CD4-positive, alpha-beta T cell treated with Interleukin-6 at 100 ng/mL for 8 hours (primary cell): ENCODE measurements around the gene TOR4A.
"Not testable (repeated sequence)": the region's sequence is repeated elsewhere in the genome, so short reads cannot be mapped to it uniquely, and the experiment has no call there.

Source experiments
- DNase-seq: peaks from one replicate; pipeline ENCODE4 v3.0.0-alpha.2; 2020; ENCODE audit warnings: mixed read lengths, low spot score

The TOR4A gene

DNA sequence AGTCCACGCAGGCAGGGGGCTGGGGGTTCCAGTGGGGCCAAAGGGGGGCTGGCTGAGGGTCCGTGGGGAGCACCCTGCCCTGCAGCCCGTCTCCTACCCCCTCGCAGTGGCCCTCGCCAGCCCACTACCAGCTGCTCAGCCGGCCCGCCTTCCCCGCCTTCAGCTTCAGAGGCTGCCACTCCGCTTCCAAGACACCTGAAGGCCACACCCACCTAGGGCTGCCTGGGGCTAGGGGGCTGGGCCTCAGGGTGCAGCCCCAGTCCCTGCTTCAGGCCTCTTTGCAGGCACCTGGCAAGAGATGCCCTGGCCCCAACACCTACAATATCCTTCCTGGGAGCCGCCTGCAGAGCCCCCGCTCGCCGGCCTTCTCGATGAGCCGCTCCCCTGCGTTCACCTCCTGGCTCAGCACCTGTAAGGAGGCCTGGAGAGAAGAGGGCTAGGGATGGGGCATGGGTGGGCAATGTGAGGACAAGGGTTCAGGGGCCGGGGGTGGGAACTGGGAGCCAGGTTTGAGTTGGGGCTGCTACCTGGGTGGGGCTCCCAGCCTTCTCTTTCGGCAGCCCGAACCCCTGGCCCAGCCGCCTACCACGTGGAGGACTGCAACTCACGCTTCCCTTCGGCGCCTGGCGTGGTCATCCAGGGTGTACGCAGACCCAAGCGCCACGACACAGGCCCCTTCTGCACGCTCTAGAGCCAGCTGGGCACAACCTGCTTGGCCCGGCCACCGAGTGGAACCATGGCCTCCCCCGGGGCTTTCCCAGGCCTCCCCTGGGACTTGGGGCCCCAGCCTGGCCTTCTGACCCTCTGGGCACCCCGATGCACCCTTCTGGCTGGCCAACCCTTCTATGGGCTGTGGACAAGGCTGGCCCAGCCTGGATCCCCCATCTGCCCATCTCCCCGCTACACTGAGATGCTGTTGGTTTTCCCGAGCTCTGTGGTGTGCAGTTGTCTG is 24.7 kb upstream of the TOR4A start:
- no peak for DNase-seq

DNA sequence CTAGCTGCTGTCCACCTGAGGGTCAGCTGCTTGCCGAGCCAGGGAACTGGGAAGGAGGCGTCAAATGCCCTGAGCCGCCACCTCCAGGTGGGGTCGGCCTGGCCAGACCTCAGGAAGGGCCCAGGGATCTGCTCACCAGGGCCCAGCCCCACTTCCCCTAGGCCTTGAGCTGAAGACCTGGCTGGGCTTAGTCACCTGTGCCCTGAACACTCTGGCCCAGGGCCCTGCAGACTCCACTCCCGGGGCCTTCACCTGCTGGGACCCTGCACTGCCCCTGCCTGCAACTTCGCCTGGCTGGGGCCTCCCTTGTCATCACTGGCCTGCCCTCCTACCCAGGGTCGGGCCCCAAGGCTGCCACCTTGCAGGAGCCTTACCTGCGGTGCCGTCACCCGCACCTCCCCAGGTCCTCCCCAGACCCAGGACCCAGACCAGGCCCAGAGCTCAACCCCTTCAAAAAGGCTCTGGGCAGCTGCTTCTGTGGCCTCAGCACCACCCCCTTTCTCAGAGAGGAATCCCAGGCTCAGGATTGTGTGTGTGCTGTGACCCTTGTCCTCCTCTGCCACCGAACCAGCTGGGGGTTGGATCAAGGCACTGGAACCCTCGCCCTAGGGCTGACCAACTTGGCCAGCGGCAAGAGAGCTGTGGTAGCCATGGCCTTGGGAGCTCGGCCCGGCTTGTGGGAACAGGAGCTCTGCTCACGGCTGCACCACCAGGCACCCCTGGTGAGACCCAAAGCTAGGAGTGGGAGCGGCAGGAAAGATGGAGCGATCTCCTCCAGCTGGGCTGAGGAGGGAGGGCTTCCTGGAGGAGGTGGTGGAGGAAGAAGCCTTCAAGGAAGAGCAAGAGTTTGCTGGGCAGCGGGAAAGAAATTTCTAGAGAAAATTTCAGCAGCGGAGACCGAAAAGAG is 23.6 kb upstream of the TOR4A start:
- DNase-seq: no peak

DNA sequence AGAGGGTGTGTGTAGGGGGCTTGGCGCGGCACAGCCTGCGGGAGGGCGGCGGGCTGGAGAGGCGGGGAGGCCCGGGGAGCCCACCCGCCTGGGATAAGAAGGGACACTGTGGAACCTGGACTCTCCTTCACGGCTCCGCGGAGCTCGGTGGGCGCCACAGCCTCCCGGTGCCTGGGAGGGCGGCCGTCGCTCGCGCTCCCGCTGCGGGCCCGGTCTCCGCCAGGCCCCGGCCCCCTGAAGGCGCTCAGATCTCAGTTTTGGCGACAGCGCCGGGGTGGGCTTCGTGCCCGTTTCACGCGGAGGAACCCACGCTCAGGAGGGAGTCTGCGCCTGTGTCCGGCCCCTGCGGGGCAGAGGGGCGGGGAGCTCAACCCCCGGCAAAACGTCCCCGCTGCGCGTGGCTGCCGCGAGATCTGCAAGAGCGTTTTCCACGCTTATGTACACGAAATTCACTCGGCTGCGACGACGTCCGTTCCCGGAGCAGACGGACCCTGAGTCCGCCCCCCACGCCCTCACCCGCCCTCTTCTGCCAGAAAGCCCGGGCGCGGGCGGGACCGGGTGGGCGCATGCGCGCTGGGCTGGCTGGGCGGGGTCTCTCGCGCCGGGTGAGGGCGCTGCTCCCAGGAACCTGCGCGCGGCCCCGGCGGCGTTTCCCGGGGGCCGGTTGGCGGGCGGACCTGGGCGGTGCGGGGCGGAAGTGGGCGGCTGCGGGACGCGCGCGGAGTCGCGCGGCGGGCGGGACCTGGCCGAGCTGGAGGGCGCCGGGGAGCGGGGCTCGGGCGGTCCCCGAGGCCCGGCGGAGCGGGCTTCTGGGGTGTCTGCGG is 22.7 kb upstream of the TOR4A start, which contains the start of gene NELFB:
Gene NELFB, plus strand, starts transcription at position 704 of the 824 bp plus-strand sequence.
- peak; percentile 93 for DNase-seq

DNA sequence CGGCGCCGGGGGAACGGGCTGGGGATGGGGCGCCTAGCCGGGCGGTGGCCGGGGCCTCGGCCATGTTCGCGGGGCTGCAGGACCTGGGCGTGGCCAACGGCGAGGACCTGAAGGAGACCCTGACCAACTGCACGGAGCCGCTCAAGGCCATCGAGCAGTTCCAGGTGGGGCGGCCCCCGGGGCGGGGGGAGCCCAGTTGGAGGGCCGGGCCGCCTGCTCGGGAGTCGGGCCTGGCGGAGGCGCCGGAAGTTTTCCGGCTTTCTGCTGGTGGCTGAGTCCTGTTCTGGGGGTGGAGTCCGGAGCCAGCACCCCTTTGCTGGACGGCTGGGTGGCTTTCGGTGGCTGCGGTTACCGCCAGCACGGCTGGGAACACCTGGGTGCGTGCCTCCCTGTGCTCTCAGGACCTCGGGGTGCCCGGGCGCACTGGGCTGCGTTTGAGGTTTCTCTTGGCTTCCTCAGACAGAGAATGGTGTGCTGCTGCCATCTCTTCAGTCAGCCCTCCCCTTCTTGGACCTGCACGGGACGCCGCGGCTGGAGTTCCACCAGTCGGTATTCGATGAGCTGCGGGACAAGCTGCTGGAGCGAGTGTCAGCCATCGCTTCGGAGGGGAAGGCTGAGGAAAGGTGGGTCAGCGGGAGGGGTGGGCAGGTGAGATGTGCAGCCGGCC is 21.9 kb upstream of the TOR4A start:
- peak; percentile 29 for DNase-seq

DNA sequence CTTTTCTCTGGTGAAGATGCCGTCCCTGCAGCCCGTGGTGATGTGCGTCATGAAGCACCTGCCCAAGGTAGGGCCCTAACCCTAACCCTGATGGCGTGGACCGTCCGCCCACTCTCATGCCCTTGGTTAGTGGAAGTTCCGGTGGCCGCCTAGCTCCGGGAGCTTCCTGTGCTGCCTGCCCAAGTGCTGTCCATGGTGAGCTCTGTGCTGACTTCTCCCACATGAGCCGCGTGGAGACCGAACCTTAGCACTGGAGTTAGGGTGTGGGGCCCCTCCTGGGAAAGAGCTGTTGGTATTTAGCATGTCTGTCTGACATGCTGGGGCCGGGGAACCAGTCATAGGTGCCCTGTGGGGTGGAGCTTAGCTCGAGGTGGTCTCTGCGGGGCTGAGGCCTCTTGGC is 21.2 kb upstream of the TOR4A start:
- no peak for DNase-seq

DNA sequence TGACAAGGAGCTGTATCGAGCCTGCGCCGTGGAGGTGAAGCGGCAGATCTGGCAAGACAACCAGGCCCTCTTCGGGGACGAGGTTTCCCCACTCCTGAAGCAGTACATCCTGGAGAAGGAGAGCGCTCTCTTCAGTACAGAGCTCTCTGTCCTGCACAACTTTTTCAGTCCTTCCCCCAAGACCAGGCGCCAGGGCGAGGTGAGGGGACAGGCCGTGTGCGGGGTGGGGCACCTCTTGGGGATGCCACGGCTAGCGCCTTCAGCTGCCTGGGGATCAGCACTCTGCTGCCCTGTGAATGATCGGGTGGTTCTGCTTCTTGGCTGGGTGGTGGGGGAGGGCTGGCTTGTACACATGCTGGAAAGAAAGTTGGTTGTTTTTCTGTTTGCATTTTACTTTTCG is 20.7 kb upstream of the TOR4A start:
- no peak for DNase-seq

DNA sequence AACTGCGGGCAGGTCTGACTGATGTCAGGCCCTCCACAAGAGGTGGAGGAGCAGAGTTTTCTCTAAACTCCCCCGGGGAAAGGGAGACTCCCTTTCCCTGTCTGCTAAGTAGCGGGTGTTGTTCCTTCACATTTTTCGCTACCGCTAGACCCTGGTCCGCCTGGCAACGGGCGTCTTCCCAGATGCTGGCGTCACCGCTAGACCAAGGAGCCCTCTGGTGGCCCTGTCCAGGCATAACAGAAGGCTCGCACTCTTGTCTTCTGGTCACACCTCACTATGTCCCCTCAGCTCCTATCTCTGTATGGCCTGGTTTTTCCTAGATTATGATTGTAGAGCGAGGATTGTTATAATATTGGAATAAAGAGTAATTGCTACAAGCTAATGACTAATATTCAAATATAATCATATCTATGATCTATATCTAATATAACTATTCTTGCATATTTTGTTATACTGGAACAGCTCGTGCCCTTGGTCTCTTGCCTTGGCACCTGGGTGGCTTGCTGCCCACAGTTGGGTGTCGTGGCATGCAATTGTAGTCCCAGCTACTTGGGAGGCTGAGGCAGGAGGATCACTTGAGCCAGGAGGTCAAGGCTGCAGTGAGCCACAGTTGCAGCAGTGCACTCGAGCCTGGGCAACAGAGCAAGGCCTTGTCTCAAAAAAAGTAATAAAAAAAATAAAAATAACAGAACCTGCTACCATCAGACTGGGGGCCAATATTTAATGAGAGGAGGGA is 15.2 kb upstream of the TOR4A start:
- not testable (repeated sequence) for DNase-seq

DNA sequence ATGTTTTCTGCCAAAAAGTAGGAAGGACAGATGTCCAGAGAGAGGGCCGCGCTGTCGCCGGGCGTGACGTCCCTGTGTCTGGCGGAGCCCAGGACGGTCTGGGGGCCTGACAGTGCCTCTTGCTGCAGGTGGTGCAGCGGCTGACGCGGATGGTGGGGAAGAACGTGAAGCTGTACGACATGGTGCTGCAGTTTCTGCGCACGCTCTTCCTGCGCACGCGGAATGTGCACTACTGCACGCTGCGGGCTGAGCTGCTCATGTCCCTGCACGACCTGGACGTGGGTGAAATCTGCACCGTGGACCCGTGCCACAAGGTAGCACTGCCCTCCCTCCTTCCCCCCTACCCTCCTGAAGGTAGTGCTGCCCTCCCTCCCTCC is 14.6 kb upstream of the TOR4A start:
- no peak for DNase-seq

DNA sequence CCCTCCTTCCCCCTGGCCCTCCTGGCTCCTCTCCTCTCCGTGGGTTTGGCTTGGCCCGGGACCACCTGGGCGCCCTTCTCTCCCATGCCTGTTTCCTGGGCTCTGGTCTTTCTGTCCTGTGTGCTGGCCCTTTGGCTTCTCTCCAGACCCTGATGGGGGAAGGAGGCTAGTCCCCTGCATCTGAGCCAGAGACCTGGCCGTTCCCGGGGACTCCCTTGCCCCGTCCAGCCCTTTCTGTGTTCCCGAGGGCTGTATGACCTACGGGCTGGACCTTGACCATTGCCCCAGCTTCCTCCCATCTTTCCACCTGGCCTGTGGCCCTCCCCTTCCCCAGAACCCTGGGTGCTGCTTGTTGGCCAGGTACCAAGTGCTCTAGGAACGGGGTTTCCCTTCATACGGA is 14.0 kb upstream of the TOR4A start:
- DNase-seq: no peak

DNA sequence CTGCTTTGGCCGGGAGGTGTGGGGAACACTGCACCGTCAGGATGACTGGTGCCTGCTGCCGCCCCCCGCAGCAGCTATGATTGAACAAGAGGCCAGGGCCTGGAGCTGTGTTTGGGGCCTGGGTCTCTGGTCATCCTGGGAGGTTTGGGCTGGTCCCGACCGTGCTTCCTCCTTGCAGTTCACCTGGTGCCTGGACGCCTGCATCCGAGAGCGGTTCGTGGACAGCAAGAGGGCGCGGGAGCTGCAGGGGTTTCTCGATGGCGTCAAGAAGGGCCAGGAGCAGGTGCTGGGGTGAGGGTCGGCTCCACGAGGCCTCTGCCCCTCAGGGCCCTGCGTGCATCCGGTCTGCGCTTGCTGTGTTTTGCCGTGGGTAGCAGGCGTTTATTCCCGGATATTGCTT is 13.5 kb upstream of the TOR4A start:
- no peak for DNase-seq

DNA sequence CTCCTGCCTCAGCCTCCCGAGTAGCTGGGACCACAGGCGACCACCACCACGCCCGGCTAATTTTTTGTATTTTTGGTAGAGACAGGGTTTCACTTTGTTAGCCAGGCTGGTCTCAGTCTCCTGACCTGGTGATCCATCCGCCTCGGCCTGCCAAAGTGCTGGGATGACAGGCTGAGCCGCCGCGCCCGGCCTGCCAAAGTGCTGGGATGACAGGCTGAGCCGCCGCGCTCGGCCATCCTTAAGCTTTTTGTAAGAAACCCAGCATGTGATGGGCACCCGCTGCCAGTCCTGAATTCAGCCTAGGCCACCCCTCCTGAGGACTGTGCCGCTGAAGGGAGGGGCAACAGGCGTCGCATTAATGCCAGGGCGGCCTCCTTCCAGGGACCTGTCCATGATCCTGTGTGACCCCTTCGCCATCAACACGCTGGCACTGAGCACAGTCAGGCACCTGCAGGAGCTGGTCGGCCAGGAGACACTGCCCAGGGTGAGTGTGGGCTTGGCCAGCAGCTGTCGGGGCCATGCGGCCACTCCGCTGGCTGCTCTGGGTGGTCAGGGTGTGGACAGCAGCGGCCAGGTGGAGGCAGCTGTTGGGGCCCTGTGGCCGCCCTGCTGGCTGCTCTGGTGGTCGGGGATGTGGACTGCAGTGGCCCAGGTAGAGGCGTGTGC is 11.9 kb upstream of the TOR4A start:
- no peak for DNase-seq

DNA sequence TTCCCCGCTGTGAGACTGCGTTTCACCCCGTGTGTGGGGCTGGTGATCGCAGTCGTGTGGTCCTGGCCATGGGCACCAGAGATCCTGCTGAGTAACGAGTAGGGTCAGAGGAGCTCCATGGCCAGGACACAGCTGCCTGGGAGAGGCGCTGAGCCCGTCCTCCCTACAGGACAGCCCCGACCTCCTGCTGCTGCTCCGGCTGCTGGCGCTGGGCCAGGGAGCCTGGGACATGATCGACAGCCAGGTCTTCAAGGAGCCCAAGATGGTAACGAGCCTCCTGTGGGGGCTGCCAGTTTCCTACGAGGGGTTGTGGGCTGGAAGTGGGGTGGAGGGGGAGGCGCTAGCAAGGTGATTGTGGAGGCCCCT is 11.4 kb upstream of the TOR4A start:
- no peak for DNase-seq

DNA sequence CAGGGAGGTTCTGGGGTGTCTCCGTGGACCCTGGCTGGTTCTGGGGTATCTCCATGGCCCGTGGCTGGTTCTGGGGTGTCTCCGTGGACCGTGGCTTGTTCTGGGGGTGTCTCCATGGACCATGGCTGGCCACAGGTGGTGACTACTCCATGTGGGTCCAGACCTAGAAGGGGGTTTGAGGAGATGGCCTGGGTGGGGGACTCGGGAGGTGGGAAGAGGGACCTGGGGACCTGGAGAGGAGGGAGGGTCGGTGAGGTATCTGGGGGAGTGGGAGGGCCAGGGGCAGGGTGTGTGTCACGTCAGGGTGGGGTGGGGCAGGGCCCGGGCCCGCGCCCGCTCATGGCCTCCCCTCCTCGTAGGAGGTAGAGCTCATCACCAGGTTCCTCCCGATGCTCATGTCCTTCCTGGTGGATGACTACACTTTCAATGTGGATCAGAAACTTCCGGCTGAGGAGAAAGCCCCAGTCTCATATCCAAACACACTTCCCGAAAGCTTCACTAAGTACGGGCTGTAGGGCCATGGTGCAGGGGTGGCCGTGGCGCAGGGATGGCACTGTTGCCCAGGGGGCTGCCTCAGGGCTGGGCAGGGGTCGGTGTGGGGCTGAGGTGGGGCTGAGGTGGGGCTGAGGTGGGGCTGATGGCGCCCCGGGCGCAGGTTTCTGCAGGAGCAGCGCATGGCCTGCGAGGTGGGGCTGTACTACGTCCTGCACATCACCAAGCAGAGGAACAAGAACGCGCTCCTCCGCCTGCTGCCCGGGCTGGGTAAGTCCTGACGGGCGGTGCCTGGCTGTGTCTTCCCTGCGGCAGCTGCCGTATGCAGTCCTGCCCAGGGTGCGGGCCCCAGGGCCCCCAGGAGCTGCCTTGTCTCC is 10.7 kb upstream of the TOR4A start:
- no peak for DNase-seq

DNA sequence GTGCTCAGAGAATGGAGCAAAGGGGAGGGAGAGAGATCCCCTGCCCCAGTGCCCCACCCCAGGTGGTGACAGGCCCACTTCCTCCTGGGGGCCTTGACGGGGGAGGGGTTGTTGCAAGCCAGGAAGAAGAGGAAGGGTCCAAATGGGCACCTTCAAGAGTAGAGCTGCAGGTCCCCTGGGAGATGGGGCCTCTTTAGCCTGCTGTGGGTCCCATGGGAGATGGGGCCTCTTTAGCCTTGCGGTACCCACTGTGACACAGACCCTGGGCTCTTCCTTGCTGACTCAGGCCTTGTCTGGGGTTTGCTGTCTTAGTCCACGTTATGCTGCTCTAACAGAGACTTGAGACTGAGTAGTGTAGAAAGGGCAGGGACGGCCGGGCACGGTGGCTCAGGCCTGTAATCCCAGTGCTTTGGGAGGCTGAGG is 9.6 kb upstream of the TOR4A start:
- DNase-seq: no peak

DNA sequence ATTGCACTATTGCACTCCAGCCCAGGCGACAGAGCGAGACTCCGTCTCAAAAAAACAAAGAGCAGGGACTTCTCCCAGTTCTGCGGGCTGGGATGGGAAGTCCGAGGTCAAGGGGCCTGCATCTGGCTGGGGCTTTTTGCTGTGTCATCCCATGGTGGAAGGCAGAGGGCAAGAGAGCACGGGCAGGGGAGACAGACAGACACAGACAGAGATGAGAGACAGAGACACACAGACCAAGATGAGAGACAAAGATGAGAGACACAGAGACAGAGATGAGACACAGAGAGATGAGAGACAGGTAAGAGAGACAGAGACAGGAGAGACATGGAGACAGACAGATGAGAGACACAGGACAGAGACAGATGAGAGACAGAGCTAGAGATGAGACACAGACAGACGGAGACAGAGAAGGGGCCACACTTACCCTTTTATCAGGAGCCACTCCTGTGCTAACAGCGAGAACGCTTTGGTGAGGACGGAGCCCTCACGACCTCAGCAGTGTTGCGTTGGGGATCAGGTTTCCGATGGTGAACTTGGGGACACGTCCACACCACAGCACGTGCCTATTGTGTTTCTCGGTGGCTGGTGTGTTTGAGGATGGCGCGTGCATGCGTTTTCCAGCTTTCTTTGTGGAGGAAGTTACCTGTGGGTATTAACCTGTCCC is 8.9 kb upstream of the TOR4A start:
- DNase-seq: no peak

DNA sequence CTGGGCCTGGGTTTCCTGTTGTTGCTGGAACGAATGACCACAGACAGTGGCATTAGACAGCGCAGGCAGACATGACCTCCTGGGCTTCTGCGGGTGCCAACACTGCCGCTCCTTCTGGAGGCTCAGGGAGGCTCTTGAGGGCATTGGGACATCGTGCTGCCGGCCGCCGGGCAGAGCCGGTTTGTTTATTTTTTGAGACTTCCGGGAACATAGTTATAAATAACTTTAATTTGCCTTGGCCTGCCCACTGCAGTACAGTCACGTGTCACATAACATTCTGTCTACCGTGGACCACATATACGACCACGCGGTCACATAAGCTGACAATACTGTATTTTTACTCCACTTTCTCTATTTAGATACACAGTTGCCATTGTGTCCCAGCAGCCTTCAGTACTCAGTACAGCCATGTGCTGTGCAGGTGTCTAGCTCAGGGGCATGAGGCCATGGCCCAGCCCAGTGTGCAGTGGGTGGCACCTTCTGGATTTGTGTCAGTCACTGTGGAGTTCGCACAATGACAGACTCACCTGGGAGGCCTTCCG is 8.2 kb upstream of the TOR4A start:
- no peak for DNase-seq

DNA sequence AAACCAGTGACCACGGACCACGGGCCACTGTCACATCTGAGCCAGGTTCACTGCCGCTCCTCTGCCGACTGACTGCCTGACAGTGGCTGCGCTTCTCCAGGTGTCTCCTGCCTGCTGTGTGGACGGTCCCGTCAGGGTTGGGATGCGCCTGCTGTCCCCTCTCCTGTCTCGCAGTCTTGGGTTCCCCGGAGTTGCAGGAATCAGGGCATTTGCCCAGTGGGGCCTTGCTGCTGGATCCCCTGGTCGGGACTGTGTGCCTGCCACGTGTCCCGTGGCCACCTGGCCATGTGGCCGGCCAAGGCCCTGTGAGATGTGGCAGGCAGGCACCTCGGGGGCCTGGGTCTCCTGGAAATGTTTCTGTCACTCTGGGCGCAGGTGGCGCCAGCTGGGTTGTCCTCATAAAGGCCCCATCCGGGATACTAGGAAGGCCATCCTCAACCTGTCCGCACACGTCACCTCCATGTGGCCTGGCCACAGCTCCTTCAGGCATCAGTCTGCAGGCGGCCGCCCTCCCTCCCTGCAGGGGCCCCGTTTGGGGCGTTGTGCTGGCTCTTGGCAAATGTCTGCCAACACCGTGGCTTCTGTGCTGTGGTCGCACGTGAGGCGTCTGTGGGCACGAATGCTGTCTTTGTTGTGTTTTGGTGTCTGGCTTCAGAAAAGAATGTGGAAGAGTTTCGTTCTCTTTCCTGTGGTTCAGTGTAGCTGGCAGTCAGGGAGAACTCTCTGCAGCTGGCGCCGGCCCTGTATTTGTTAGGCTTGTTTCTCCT is 6.4 kb upstream of the TOR4A start:
- peak; percentile 34 for DNase-seq

DNA sequence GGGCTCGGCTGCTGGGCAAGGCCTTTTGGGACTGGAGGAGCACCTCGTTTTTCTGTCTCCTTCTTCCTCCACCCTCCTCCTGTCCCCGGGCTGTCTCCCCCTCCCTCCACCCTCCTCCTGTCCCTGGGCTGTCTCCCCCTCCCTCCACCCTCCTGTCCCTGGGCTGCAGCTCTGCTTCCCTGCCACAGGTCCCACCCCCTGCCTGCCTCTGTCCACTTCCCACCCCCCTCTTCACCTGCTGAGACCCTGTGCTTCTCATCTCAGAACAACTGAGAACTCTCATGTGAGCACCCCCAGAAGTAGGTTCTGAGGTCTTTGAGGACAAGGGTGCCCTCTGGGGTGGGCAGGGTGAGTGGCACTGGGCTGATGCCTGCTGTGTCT is 5.8 kb upstream of the TOR4A start:
- no peak for DNase-seq
